GM23248 (cell line): ENCODE measurements around the gene IGSF21.

Experiments
- EZH2 ChIP-seq: fragments of 200-600 bp; sonication (generic); IDR thresholded peaks from 2 replicates; pipeline ENCODE4 v1.6.1; 2018; ENCODE audit warnings: antibody characterized with exemption, mild to moderate bottlenecking; ENCODE audit not compliant: insufficient read depth, poor library complexity, severe bottlenecking
- EZH2phosphoT487 ChIP-seq: fragments of 200-600 bp; sonication (generic); IDR thresholded peaks from 2 replicates; pipeline ENCODE4 v1.6.1; 2018; ENCODE audit warnings: antibody characterized with exemption, moderate library complexity, mild to moderate bottlenecking, low read depth; ENCODE audit not compliant: insufficient read depth

DNA sequence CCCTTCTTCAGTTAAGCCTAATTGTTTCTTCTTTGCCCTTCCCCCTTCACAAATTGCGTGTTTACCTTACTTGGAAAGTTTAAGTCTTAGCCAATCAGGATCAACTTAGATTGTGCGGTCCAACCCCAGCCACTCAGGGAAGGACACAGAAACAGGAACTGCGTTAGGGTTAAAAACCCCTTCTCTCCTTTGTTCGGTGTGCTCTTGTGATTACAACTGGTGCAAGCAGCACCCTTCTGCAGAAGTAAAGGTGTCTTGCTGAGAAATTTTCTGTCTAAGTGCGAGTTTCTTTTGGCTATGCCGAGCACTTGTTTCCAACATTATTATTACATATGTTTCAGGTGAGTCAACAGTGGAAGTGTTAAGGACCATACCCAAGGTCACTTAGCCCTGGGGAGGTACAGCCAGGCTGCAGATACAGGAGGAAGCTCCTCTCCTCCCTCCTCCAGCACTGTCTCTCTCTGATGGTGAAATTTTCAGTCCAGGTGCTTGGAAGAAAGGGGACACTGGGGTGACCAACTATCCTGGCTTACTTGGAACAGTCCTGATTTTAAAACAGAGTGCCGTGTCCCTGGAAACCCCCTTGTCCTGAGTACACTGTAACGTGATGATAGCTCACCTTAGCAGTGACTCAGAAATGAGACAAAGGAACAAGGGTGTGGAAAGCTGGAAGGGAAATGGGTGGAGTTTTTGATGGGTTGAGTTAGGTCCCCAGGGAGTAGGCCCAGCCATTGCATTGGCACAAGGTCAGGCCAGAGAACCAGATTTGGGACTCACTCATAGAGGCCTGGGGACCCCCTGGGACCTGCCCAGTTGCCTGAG lies 304.4 kb downstream of the IGSF21 start:
- TF ChIP-seq EZH2phosphoT487 = no peak
- no peak for TF ChIP-seq EZH2
